ENCODE data around the gene GPD2. TPM values are rescaled to one million over a fixed set of nuclear protein-coding genes. Genes with fewer than 3 reads are reported as not detected.
"Not testable (repeated sequence)": the region's sequence is repeated elsewhere in the genome, so short reads cannot be mapped to it uniquely, and the experiment has no call there.

GPD2 gene
- total RNA-seq, 1 donor from 2014 or later = 41.9 TPM

- DNase-seq (no peak), ATAC-seq (peak; percentile 28)
- H3K36me3 ChIP-seq = no peaks in the 10 kb centered on the region
- TF ChIP-seq CTCF (IDR thresholded peaks at IDR 0.05) = no peak
- H3K4me3 ChIP-seq = no peak overlapping the region
- no peaks in the 10 kb centered on the region for H3K9me3 ChIP-seq
- H3K4me1 ChIP-seq = no peaks in the 10 kb centered on the region
- intact Hi-C loops (cut with DNase I) = no loop called here
- H3K27me3 ChIP-seq = no peaks in the 10 kb centered on the region
- H3K27ac ChIP-seq = no peak overlapping the region
These were observed 165.8 kb downstream of the GPD2 start for GRCh38 chr2:156601855-156602551.

- no peak for TF ChIP-seq CTCF (IDR thresholded peaks at IDR 0.05)
- H3K36me3 ChIP-seq = no peaks in the 10 kb centered on the region
- intact Hi-C loops (cut with DNase I) = no loop called here
- no peak overlapping the region for H3K4me3 ChIP-seq
- H3K9me3 ChIP-seq = no peaks in the 10 kb centered on the region
- no peaks in the 10 kb centered on the region for H3K27me3 ChIP-seq
- DNase-seq (no peak), ATAC-seq (no peak)
- H3K27ac ChIP-seq = no peak overlapping the region
- H3K4me1 ChIP-seq = no peaks in the 10 kb centered on the region
These were observed 166.4 kb downstream of the GPD2 start for GRCh38 chr2:156602552-156602933.

GRCh38 chr2:156615836-156616322 is 179.7 kb downstream of the GPD2 start:
- ATAC-seq = no peak
- Histone ChIP-seq H3K4me3 (no peak overlapping the region), H3K27ac (no peak overlapping the region), H3K9me3 (no peaks in the 10 kb centered on the region), H3K27me3 (no peaks in the 10 kb centered on the region), H3K36me3 (no peaks in the 10 kb centered on the region), H3K4me1 (no peaks in the 10 kb centered on the region)
- DNase-seq = no peak
- intact Hi-C loops (cut with DNase I) = no loop called here
- no peak for TF ChIP-seq CTCF (IDR thresholded peaks at IDR 0.05)

GRCh38 chr2:156618071-156618470 is 181.9 kb downstream of the GPD2 start:
- H3K4me3 ChIP-seq; H3K36me3 ChIP-seq; H3K9me3 ChIP-seq; H3K27ac ChIP-seq; DNase-seq; intact Hi-C loops (cut with DNase I); H3K4me1 ChIP-seq; H3K27me3 ChIP-seq; ATAC-seq: not testable (repeated sequence)

GRCh38 chr2:156619021-156619539 is 182.9 kb downstream of the GPD2 start:
- Histone ChIP-seq H3K9me3 (no peaks in the 10 kb centered on the region), H3K4me1 (no peaks in the 10 kb centered on the region), H3K36me3 (no peaks in the 10 kb centered on the region), H3K4me3 (no peak overlapping the region), H3K27me3 (no peaks in the 10 kb centered on the region), H3K27ac (no peak overlapping the region)
- no peak for TF ChIP-seq CTCF (IDR thresholded peaks at IDR 0.05)
- intact Hi-C loops (cut with DNase I) = no loop called here
- DNase-seq = no peak
- no peak for ATAC-seq

- H3K27ac ChIP-seq = no peak overlapping the region
- TF ChIP-seq CTCF (IDR thresholded peaks at IDR 0.05) = no peak
- DNase-seq (no peak), ATAC-seq (no peak)
- H3K27me3 ChIP-seq = no peaks in the 10 kb centered on the region
- H3K36me3 ChIP-seq = no peaks in the 10 kb centered on the region
- H3K4me1 ChIP-seq = no peaks in the 10 kb centered on the region
- H3K9me3 ChIP-seq = no peaks in the 10 kb centered on the region
- H3K4me3 ChIP-seq = no peak overlapping the region
- intact Hi-C loops (cut with DNase I) = no loop called here
These were observed 186.3 kb downstream of the GPD2 start for GRCh38 chr2:156622491-156622890.

Data from upper lobe of right lung (tissue), 1 donor.